ENCODE data around the gene MXD3. TPM values are rescaled to one million over a fixed set of nuclear protein-coding genes. Genes with fewer than 3 reads are reported as not detected.

Gene MXD3
- total RNA-seq, 4 donors from 2014 or later, result 2.0 to 11.7 (median 7.8) TPM

GRCh38 chr5:177315411-177315810 is 3.7 kb upstream of the MXD3 start:
- Histone ChIP-seq H3K4me1 (peaks cover 14 to 20% of the 10 kb centered on the region in 2 donors), H3K27ac (no peak overlapping the region), H3K4me3 (replicated peaks in 1 of 3) (no peak overlapping the region), H3K9me3 (no peaks in the 10 kb centered on the region), H3K36me3 (no peaks in the 10 kb centered on the region), H3K27me3 (no peaks in the 10 kb centered on the region)
- no peak for DNase-seq
- intact Hi-C loops (cut with DNase I), result loop anchor here (5.0 kb wide), 2 partner anchors 142 to 187 kb away; no protein-coding TSS in a partner anchor
- WGBS, 2 donors, result 86% methylated on average over 7 of the region's 7 CpGs; no CpG with 5 or more reads in 1 of the 2 donors
- no peak for TF ChIP-seq CTCF (IDR thresholded peaks at IDR 0.05)

GRCh38 chr5:177314376-177315342 is 3.0 kb upstream of the MXD3 start:
- 86 to 94% methylated on average over 13 to 17 of the region's 18 CpGs for WGBS, 2 donors
- TF ChIP-seq POLR2A (IDR thresholded peaks at IDR 0.05), result no peak
- TF ChIP-seq CTCF (IDR thresholded peaks at IDR 0.05), result no peak
- no peak overlapping the region for H3K27ac ChIP-seq
- H3K4me1 ChIP-seq, result peaks cover 14 to 20% of the 10 kb centered on the region in 2 donors
- no peak for DNase-seq
- H3K4me3 ChIP-seq (replicated peaks in 1 of 3), result no peak overlapping the region
- H3K36me3 ChIP-seq, result no peaks in the 10 kb centered on the region
- H3K27me3 ChIP-seq, result no peaks in the 10 kb centered on the region
- no peaks in the 10 kb centered on the region for H3K9me3 ChIP-seq
- intact Hi-C loops (cut with DNase I), result loop anchor here (5.0 kb wide), 5 partner anchors 38 to 188 kb away; partner anchors contain the start of gene LMAN2

- 94 to 95% methylated on average over 15 of the region's 15 CpGs for WGBS, 2 donors
- Histone ChIP-seq H3K27ac (no peak overlapping the region), H3K9me3 (no peaks in the 10 kb centered on the region), H3K4me3 (replicated peaks in 1 of 3) (no peak overlapping the region), H3K36me3 (no peaks in the 10 kb centered on the region), H3K4me1 (peaks cover 14 to 20% of the 10 kb centered on the region in 2 donors), H3K27me3 (no peaks in the 10 kb centered on the region)
- no peak for DNase-seq
- intact Hi-C loops (cut with DNase I), result loop anchor here (5.0 kb wide), 3 partner anchors 39 to 186 kb away; partner anchors contain the start of gene LMAN2
- TF ChIP-seq CTCF (IDR thresholded peaks at IDR 0.05), result no peak
- no peak for TF ChIP-seq POLR2A (IDR thresholded peaks at IDR 0.05)
Measured at GRCh38 chr5:177313561-177314259, 2.0 kb upstream of the MXD3 start.

GRCh38 chr5:177312649-177313181 is 1.0 kb upstream of the MXD3 start:
- intact Hi-C loops (cut with DNase I), result loop anchor here (5.0 kb wide), 3 partner anchors 40 to 185 kb away; partner anchors contain the start of gene LMAN2
- H3K4me1 ChIP-seq, result peaks cover 14 to 20% of the 10 kb centered on the region in 2 donors
- TF ChIP-seq POLR2A (IDR thresholded peaks at IDR 0.05) (no peak), CTCF (IDR thresholded peaks at IDR 0.05) (no peak)
- H3K9me3 ChIP-seq, result no peaks in the 10 kb centered on the region
- H3K36me3 ChIP-seq, result no peaks in the 10 kb centered on the region
- WGBS, 2 donors, result 17 to 19% methylated on average over 5 to 7 of the region's 19 CpGs
- H3K4me3 ChIP-seq (replicated peaks in 1 of 3), result peak overlapping the region in 1 of 3 donors; percentile 40
- H3K27me3 ChIP-seq, result no peaks in the 10 kb centered on the region
- no peak overlapping the region for H3K27ac ChIP-seq
- DNase-seq, result no peak
